NCI-H2081 (cell line): ENCODE data around the gene ATG5.
A peak's percentile ranks its signal among the peaks of the same experiment; 100 is the strongest.
"Not testable (repeated sequence)": the region's sequence is repeated elsewhere in the genome, so short reads cannot be mapped to it uniquely, and the experiment has no call there.

Experiments
- DNase-seq, 2 experiments: peaks; one replicate each; lab custom pipeline; 2025; lab: John Stamatoyannopoulos, UW

ATG5 gene

DNA sequence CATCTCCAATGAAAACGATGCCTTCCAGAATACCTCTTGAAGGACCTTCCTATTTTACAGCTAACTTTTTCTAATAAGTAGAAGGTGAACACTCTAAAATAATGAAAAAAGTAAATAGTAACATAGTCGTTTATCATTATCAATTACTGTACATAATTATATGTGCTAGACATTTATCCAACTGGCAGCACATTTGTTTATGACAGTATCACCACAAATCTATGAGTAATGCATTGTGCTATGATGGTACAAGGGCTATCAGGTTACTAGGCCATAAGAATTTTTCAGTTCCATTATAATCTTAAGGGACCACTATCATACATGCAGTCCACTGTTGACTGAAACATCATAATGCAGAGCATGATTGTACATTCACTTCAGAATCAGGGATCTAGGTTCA is 68.4 kb downstream of the ATG5 start:
- no peak for DNase-seq

DNA sequence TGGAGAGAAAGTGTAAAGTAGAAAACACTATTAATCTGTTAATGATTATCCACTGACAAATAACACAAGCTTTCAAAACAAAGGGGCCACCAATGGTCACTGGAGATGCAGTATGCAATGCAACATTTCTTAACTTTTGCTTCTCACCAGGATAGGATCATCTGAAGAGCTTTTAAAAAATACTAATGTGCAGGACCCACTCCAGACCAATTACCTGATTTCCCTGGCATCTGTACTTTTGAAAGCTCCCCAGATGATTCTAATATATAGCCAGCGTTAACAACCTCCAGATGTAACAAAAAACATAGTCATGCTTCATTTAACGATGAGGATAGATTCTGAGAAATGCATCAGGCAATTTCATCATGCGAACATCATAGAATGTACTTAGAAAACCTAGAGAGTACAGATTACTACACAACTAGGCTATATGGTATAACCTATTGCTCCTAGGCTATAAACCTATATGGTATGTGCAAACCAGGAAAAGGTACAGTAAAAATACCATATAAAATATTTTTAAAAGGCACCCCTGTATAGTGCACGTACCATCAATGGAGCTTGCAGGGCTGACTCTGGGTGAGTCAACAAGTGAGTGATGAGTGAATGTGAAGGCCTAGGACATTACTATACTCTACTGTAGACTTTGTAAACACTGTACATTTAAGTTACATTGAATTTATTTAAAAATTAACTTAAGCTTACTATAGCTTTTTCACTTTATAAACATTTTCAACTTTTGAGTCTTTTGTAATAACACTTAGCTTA is 69.2 kb downstream of the ATG5 start:
- DNase-seq: no peak

GRCh38 chr6:106255306-106255705 is 70.3 kb downstream of the ATG5 start:
- DNase-seq: no peak

- DNase-seq: no peak
Observed at GRCh38 chr6:106254636-106255035, 70.9 kb downstream of the ATG5 start.

DNA sequence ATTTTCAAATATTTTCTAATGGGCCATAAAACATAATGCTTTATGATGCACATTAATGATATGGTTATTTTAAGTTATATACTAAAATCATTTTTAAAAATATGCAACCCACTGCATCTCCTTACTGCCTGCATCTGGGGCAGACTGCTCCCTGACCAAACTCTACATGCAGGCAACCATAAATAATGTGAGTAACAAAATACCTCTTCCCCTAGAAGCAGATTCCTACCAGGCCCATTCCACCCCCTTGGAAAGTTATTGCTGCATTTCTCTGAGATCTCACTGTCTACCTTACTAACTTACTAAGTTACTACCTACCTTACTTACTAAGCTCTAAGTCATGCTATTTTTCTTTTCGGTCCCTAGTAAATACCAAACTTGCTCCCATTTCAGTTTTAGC is 71.8 kb downstream of the ATG5 start:
- no peak for DNase-seq

GRCh38 chr6:106253172-106253571 is 72.4 kb downstream of the ATG5 start:
- no peak for DNase-seq

GRCh38 chr6:106252687-106253086 is 72.9 kb downstream of the ATG5 start:
- DNase-seq: no peak

GRCh38 chr6:106251531-106252255 is 73.9 kb downstream of the ATG5 start:
- not testable (repeated sequence) for DNase-seq

- no peak for DNase-seq
Observed at GRCh38 chr6:106250953-106251352, 74.6 kb downstream of the ATG5 start.

DNA sequence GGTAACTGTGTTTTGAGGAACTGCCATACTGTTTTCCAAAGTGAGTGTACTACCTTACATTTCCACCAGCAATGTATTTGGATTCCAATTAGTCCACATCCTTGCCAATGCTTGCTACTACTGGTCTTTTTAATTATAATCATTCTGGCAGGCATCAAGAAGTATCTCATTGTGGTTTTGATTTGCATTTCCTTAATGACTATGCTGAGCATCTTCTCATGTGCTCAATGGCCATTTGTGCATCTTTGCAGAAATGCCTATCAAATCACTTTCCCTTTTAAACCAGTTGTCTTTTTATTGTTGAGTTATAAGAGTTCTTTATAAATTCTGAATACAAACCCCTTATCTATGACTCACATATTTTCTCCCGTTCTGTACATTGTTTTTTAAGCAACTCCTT is 75.9 kb downstream of the ATG5 start:
- no peak for DNase-seq

- no peak for DNase-seq
Observed at GRCh38 chr6:106247733-106248132, 77.8 kb downstream of the ATG5 start.

DNA sequence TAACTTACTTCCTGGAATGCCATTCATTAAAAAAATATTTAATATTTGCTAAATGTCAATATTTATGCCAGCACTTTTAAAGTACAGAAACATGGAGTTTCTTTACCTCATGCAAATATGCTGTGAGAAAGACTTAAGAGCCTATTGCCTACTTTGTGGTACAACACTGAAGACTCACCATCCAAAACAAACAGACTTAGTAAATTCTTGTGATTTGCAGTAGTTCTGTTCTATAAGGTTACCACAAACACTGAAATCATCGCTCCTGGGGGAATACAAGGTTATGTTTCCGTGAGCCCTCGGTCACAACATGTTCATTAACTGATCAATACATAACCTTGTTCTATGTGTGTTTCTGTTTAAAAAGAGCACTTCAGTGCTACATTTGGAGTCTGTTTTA is 78.3 kb downstream of the ATG5 start:
- DNase-seq: no peak

DNA sequence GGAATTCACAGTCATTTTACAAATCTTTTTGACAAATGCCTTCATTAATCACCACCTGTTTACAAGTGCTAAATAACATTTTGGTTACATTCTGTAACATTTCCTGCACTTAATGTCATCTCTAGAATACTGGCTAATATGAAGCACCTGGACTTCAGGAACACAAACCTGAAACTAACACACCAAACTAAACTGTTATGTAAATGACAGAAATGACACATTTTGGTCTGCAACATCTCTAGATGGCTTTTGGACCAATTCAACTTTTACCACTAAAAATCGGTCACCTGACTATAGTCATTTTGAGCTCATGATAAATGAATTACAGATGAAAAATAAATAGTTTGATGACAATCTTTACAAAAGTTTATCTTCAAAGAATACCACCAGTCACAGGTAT is 80.6 kb downstream of the ATG5 start:
- no peak for DNase-seq

GRCh38 chr6:106244521-106244920 is 81.0 kb downstream of the ATG5 start:
- DNase-seq: no peak

- DNase-seq: no peak
Observed at GRCh38 chr6:106243261-106243660, 82.3 kb downstream of the ATG5 start.

DNA sequence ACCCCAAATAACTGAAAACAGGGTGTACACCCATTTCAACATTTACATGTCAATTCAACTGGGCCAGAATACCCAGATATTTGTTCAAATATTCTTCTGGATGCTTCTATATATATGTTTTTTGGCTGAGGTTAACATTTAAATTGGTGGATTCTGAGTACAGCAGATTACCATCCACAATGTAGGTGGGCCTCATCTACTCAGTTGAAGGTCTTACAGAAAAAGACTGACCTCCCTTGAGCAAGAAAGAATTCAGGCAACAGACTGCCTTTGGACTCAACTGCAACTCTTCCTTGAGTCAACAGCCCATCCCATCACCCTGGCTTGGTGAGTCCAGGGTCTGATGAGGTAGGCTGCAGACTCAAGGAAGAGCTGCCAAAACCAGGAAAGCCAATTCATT is 84.1 kb downstream of the ATG5 start:
- DNase-seq: no peak

- DNase-seq: no peak
Observed at GRCh38 chr6:106237286-106237685, 88.3 kb downstream of the ATG5 start.

- not testable (repeated sequence) for DNase-seq
Observed at GRCh38 chr6:106229876-106230445, 95.6 kb downstream of the ATG5 start.

DNA sequence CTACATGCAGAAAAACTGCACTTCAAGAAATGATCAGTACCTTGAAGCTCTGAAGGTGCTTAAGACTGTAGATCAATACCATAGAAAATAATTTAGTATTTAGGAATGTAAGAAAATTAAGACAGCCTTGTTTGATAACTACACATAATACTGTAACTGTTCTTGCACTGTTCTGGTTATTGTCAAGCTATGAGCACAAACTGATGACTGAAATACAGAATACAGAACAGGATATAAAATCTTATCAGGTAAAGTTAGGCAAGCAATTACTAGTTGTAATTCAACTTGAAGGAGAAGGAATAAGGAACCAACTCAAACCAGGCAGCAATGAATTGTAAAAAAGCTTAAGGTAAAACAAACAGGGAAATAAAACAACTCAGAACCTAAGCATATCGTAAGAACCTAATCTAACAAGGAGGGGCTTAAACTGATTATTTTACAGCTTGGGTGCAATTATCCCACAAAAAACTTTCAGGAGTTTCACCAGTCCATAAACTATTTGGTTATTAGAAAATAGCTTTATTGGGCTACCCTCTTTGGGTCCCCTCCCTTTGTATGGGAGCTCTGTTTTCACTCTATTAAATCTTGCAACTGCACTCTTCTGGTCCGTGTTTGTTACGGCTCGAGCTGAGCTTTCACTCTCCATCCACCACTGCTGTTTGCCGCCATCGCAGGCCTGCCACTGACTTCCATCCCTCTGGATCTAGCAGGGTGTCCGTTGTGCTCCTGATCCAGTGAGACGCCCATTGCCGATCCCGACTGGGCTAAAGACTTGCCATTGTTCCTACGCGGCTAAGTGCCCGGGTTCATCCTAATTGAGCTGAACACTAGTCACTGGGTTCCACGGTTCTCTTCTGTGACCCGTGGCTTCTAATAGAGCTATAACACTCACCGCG is 97.7 kb downstream of the ATG5 start:
- DNase-seq: no peak

DNA sequence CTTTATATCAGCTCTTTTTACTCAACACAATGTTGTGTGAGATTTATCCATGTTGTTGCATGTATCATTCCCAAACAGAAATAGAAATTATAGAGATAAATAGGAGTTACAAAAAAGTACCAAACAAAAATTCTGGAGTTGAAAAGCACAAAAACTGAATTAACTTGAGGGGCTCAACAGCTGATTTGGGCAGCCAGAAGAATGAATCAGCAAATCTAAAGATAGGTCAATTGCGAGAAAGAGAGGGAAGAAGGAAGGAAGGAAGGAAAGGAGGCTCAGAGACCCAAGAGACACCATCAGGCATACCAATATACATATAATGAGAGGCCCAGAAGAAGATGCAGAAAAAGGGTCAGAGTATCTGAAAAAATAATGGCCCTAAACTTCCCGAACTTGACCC is 98.9 kb downstream of the ATG5 start:
- DNase-seq: no peak

DNA sequence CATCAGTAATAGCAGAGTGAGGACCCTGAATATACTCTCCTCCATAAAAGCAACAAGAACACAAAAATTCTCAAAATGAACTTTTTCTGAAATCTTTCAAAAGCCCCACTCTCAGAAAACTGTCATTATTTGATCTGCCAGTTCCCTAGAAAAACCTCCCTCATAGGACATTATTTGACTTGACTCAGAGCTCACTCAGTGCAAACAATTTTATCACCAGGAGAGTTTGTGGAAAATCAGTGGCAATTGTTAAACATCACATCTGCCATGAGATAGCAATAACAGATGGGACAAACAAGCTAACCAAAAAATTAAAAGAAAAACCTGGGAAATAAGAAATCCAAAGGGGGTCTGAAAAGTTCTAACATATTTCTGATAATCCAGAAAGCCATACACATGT is 100.0 kb downstream of the ATG5 start:
- peak in 1 of 2 experiments; percentile 2 for DNase-seq

- peak; percentile 65 to 66 for DNase-seq
Observed at GRCh38 chr6:106223300-106223930, 102.1 kb downstream of the ATG5 start.
